Activated CD8-positive, alpha-beta memory T cell treated with anti-CD3 and anti-CD28 coated beads for 4 hours (primary cell): Measurements from ENCODE around the gene SRD5A1.

Experiments
- DNase-seq, 2 donors: peaks; one replicate each; pipeline ENCODE4 v3.0.0-alpha.2; 2020; ENCODE audit warnings: low read depth in 2 of 2

SRD5A1 gene, protein sequence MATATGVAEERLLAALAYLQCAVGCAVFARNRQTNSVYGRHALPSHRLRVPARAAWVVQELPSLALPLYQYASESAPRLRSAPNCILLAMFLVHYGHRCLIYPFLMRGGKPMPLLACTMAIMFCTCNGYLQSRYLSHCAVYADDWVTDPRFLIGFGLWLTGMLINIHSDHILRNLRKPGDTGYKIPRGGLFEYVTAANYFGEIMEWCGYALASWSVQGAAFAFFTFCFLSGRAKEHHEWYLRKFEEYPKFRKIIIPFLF

DNA sequence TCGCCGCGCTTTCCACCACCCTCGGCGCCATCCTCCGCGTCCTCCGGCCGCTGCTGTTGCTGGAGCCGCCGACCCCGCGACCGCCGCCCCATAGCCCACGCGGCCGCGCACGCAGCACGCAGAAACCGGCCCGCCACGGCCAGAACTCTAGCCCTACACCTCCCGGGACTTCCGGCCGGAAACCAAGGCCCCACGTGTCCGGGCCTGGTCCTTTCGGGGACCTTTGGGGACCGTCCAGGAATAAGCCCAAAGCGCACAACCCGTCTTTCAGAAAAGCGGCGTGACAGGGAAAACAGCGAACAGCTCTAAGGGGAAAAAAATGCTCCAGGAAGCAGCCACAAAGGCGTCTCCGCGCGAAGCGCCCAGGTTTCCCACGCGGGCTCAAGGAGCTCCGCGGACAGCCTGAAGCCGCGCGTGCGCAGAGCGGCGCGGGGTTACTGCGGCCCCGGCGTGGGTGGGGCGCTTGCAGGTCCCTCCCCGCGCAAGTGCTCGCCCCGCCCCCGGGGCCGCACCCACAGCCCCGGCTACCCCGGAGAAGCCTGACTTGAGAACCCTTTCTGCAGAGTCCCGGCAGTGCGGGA is at the start of gene SRD5A1, which contains the start of gene NSUN2:
Gene SRD5A1, plus strand, starts transcription at position 553 of the 581 bp plus-strand sequence. CDS start 137 bp downstream, outside the sequence.
Gene NSUN2, minus strand, starts transcription at position 157 of the 581 bp plus-strand sequence. Its CDS starts 65 bp downstream, at position 92.
- peak; percentile 86 for DNase-seq

DNA sequence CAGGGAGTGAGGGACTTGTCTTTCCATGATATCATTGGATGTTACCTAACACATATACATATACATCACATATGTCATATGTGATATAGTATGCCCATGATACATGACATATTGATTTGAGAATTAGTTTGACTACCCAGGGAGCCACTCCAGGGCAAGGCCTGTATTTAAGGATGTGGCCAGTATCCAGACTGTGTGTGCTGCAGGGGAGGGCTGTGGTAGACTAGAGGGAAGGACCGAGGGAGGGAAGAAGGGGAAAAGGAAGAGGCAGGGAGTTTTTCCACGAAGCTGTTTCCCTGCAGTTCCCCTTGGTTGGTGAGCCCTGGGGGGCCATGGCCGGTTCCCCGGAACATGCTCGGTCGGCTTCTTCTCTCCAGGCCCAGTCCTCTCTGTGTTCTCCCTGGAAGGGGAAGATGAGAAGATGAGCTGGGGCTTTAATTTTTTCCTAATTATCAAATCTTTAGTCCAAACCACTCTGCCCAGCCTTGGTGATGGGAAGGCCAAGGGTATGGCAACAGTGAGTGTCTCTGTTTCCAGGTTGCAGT is 49.1 kb upstream of the SRD5A1 start:
- DNase-seq = no peak

DNA sequence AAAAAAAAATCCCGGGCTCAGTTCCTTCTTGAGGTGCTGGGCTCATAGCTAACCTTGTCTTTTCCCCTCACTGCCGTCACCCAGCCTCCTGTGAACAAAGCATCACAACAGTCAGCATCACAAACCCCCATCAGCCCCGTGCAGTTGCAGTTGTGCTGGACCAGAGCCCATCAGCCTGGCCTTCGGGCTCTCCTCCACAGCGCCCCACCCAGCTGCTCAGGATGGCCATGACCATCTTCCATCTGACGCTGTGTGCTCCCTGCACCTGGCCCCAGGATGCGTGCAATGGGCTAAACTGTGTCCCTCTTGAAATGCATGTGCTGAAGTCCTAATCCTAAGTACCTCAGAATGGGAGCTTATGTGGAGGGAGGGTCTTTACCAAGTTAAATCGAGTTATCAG is 48.5 kb upstream of the SRD5A1 start:
- no peak for DNase-seq

DNA sequence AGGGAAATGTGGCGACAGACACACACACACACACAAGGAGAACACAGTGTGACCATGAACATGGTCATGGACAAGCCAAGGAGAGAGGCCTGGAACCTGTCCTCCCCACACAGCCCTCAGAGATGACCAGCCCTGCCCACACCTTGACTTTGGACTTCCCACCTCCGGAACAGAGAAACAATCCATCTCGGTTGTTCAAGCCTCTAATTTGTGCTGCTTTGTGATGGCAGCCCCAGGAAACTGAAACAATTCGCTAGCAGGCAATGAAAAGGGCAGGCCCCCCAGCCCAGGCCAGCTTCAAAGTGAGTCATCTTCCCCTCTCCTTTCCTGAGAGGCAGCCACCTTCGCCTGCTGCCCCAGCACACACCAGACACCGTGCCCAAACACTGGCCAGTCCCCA is 48.1 kb upstream of the SRD5A1 start:
- DNase-seq = no peak

DNA sequence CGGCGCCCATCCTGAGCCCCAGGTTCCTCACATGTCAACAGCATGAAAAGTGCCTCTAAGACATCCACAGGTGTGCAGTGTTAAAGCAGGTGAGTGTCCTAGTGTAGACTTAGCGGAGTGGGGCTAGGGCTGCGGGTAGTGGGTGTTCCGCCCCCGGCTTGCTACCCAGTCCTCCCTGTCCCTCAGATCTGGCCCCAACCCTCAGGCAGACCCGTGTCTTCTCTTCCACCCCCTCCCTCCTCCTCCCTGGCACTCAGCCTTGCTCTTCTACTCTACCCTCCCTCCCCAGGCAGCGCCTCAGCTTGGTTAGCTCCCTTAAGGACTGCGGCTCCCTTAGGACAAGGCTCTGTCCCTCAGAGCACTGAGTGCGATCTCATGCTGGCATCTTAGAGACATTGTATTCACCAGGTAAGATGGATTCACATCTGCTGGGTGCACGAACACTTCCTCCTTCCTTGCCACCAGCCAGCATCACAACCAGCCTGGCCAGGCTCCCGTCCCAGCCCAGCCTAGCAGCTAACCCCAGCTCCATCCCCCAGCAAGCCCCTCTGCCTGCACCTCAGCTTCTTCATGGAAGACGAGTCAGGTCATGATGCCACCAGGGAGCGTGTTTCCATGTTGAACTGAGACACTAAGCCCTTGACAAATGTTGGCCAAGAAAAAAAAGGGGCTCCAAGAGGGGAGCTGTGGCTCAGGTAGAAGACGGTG is 47.1 kb upstream of the SRD5A1 start:
- DNase-seq = no peak

DNA sequence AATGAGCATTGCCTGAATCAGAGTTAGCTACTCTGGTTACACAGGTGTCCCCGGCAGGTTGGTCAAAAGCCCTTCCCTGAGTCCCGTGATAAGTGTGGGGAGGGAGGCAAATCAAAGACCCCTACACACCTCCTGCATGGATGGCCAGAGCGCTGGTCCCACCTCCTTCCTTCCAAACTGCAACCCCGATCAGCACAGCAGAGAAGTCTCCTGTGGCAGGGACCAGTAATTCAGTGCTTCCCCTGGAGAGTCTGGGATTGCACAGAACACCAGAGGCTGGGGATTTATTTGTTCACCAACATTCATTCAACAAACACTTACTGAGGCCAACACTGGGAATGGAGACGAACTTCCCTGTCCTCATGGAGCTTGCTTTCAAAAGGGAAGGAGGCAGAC is 46.6 kb upstream of the SRD5A1 start:
- DNase-seq = no peak

DNA sequence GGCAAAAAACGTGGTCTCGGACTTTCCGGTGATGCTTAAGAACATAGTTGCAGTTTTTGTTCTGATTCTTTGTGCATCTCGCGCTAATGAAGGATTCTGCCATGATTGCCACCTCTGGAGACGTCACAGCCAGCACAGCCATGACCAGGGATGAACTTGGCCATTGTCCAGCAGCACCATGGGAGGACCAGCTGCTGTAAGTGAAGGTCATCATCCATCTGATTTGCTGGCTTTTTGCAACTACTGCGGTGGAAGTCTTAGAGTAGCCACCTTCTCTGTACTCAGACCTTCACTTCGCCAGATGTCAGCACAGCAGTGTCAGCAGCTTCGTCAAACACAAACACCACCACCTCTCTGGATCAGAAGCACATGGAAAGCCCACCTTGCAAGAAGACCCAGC is 46.1 kb upstream of the SRD5A1 start:
- no peak for DNase-seq

DNA sequence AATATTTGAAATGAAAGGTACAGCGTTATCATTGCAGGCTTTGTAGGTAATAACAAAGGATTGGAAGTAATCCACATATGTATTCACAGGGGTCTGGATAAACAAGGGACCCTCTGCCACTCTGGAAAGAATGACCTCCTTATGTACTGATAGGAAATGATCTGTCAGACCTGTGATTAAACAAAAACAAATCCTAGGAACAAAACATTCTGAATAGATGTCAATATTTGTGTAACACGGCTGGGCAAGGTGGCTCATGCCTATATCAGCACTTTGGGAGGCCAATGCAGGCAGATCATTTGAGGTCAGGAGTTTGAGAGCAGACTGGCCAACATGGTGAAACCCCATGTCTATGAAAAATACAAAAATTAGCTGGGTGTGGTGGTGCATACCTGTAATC is 42.7 kb upstream of the SRD5A1 start:
- no peak for DNase-seq

DNA sequence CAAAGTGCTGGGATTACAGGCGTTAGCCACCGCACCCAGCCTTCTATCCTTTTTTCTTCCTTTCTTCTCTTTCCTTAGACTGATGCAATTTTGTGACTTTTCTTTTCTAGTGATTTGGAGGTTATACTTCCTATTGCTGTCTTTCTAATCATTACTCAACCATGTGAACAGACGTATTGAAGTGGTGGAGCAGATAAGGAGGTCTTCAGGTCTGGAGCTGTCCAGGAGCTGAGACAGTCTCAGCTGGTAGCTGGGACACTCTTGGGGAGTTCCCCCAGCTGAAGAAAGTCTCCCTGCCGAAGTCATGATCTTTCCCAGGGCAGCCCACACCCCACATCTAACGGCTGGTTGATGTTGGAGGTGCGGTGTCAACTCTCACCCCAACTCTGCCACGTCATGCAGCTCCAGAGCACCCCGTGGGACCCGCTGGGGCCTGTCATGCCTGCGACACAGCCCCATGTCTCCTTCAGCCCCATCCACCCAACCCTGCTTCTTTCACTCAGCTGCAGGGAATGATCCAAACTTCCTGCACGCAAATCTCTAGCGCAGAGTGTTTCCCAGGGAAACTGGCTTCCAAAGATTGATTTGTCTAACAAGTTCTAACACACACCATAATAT is 41.5 kb upstream of the SRD5A1 start:
- DNase-seq = no peak

DNA sequence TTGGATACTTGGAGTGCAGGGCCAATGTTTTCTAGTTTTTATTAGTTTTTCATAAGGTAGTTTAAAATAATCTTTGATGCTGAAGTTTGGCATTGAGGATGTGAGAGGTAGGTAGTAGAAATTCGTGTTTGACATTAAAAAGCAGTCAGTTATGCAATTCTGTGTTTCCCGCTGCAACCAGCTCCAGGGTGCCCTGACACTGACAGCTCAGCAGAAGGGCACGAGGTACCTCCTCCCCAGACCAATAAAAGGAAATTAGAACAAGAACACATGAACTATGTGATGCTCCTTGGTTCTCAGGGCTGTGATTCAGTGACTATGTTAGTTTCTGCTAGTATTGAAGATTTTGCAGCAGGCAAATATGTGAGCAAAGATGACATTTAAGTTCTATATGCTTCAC is 40.6 kb upstream of the SRD5A1 start:
- DNase-seq = no peak

DNA sequence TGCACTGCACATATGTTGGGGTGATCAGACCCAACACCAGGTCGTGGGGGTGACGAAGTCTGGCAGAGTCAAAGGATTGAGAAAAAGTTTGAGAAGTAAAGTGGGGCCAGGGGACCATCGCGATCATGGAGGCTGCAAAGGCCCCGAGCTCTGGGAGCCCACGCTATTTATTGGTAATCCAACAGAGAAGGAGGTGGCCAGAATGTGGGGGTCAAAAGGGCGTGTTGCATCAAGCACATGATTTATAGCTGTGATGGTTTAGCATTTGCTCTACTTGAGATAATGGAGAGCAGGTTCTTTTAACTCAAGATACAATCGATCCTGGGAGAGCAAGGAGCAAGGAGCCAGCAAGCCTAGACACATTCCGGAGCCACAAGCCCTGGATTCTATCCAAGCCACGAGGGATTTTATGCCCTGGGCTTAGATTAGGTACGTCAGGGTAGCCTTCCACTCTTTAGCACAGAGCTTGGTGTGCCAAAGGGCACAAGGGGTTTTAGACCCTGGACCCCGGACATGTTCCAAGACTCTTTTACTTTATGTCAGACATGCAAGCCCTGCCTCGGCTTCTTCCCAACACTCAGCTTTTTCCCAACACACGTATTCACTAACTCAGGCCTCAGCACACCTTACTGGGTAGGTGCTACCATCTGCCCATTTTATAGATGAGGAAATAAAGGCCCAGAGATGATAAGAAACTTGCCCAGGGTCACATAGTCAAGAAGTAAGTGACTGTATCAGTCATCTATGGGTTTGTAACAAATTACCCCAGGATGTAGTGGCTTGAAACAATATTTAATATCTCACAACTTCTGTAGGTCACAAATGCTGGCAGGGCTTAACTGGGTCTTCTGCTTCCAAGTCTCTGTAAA is 39.9 kb upstream of the SRD5A1 start:
- DNase-seq = no peak

DNA sequence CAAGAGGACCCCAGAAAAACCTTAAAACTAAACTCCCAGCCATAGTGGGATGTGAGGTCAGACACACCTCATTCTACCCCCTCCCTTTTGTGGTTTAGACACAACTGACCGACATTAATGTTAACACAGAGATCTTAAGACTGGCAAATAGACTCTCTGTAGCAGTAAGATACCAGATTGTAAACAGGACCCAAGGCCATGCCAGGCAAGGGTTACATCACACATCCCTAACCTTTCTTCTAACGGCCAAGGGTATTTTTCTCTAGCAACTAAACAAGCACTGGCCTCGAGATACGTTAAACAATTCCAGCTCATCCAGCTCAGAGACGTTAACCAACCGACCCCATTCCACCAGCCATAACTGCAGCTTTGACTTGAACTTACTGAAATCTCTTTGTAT is 39.2 kb upstream of the SRD5A1 start:
- no peak for DNase-seq

DNA sequence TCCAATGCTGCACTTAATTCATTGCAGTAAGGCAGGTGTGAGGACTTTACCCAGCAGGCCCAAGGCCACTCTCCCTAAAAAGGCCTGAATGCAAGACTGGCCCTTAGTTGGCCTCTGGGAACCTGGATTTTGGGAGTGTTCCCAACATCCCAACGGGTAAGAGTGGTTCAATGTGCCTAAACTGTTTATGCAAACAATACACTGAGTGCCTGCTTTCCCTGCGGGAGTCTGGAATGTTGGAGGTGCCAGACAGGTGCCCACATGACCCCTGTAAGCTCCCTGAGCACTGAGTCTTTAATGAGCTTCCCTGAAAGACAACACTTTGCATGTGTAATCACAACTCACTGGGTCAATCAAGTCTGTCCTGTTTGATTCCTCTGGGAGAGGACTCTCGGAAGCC is 37.8 kb upstream of the SRD5A1 start:
- no peak for DNase-seq

DNA sequence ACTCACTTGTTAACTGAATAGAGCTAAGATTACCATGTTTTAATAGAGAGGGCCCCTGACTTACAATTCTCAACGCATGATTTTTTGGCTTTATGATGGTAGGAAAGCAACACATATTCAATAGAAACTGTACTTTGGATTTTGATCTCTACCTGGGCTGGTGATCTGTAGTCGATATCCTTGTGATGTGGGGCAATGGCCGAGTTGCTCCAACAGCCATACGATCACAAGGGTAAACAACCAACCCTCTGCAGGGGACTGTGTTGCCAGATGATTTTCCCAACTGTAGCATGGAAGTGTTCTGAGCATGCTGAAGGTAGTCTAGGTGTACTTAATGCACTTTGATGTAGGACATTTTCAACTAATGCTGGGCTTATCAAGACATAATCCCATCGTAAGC is 36.9 kb upstream of the SRD5A1 start:
- no peak for DNase-seq

DNA sequence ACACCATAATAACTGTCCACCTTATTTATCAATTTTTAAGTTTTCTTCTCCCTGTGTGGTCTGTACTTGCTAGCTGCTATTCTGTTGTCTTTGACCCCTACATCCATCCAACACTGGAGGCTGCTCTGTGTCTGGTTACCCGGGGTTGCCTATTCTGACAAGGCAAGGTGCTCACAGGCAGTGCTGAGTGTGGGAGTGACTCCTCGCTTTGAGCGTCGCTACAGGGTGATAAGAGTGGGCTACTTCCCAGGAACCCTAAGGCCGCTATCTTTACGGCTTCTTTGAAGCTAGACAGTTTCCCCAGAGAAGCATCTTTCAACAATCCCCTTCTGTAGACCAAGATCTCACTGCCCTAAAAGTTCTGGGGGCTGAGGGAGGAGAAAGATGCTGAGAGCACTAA is 35.7 kb upstream of the SRD5A1 start:
- DNase-seq = no peak

DNA sequence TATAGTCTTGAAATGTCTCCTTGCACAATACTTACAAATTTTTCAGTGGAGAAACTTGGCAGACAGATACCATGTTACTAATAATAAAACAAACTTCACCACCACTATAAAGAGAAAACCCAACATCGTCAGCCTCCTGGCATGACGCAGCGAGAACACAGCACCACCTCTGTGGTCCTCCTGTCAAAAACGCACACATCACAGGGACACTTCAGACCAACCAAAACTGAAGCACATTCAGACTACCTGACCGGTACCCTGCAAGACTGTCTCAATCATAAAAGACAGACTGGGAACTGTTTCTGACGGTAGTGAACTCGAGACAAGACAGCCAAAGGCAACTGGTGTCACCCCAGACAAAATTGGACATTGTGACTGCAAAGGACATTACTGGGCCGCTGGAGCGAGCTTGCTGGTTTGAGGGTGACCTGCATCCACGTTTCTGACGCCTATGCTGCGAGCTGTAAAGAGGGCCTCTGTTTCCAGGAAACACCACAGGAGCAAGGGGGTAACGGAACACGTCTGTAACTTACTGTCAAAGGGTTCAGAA is 34.8 kb upstream of the SRD5A1 start:
- DNase-seq = no peak

DNA sequence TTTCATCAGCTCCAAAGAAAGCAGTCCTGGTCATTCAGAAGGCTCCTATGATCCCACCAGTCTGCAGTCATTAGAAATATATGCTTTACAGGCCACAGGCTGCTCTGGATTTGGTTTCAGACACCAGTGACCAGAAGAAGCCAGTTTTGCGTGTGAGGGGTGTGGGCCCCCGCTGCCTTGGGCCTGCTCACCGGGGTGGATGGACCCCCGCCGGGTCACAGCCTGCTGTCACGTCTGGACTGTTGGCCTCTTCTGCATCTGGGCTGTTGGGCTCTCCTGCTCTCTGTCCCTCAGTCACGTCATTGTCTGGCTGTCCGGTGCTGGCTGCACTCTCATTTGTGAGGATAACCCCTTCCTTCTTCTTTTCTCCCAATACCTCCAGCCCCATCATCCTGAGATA is 33.5 kb upstream of the SRD5A1 start:
- DNase-seq = no peak

DNA sequence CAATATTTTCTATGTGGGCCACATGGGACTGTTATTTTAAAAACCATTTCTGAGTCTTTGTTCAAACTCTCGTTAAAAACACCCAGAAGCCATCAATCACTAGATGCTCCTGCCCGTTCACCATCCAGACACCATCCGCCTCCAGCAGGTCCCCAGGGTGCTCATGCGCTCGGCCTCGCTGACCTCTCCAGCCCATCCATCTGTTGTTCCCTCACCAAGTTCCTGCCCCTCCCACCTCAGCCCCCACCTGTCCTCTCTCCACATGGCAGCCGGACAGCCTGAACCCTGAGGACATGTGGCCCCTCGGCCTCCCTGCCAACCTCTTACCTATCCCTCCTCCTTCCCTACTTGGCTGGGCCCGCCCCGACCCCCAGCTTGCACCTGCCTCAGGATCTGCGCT is 32.0 kb upstream of the SRD5A1 start:
- no peak for DNase-seq

DNA sequence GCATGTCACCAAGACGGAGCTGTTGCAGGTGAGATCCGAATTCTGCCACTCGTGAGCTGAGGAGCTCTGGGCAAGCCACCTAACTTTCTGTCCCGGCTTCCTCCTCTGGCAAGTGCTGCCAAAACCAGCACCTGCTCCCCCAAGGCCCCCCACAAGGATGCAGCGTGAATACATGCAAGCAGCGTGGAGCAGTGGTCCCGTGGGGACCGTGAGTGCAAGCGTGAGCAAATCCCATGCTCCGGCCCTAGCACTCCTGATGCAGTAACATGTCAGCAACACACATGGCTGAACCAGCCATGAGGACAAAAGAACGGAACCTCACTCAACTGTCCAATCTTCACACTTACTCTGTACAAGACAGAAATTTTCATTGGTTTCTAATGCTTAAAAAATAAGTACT is 31.4 kb upstream of the SRD5A1 start:
- DNase-seq = no peak

DNA sequence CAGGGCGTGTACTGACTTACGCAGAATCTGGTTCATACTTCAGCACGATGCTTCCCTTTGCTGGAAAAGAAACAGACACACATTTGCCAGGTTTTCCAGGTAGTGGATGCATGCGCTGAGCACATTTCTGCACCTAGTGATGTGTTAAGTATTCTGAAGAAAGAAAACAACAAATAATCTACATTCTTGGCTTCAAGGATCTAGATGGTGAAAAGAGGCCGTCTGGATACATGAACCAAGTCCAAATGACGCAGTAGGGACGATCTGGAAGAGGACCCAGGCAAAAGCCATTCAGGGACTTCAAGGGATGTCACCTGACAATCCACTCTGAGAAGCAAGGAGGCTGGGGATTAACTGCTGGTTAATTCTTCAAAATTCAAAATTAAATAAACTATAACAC is 30.8 kb upstream of the SRD5A1 start:
- no peak for DNase-seq

DNA sequence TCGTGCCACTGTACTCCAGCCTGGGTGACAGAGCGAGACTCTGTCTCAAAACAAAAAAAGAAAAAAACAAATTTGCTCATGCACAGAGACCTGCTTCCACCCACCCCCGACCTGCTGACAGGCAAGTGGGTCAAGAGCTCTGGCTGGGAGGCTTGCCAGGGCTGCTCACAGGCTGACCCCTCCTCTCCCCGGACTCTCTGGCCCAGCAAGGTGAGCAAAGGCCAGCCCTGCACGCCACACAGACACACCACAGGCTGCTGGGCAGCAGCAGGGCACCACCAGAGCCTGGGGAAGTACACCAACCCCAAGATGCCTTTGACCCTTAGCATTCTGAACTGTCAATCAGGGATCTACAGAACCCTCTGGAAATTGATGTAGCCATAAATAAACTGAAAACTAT is 29.6 kb upstream of the SRD5A1 start:
- DNase-seq = no peak
